ENCODE measurements around the gene SNTG2. TPM values are rescaled to one million over a fixed set of nuclear protein-coding genes. Genes with fewer than 3 reads are reported as not detected.
"Not testable (repeated sequence)": the region's sequence is repeated elsewhere in the genome, so short reads cannot be mapped to it uniquely, and the experiment has no call there.

The SNTG2 gene
- total and polyA plus RNA-seq, 4 donors: 4.5 to 7.0 TPM; not detected in 2

GRCh38 chr2:1374287-1374686 lies 423.6 kb downstream of the SNTG2 start:
- Histone ChIP-seq H3K27me3 (ENCODE audit: control insufficient read depth in 1 of 2, insufficient read depth in 2 of 2, low read length in 1 of 2) (peaks cover 0 to 2% of the 10 kb centered on the region in 2 donors), H3K36me3 (ENCODE audit: control insufficient read depth in 1 of 2, insufficient read depth in 2 of 2, low read length in 1 of 2) (no peaks in the 10 kb centered on the region), H3K9me3 (ENCODE audit: control insufficient read depth, low read length) (no peaks in the 10 kb centered on the region), H3K4me3 (ENCODE audit: low read length in 2 of 2) (no peak overlapping the region), H3K4me1 (ENCODE audit: control insufficient read depth in 1 of 2, insufficient read depth in 2 of 2, low read length in 2 of 2) (no peaks in the 10 kb centered on the region), H3K27ac (ENCODE audit: low read depth in 1 of 2, low read length in 2 of 2) (no peak overlapping the region)
- WGBS, 2 donors: 80 to 84% methylated on average over 11 of the region's 11 CpGs
- intact Hi-C loops (cut with DNase I): no loop called here
- ATAC-seq (ENCODE audit: low FRiP score) (no peak), DNase-seq (no peak)

- intact Hi-C loops (cut with DNase I): no loop called here
- WGBS, 2 donors: 86 to 87% methylated on average over 14 of the region's 14 CpGs
Observed at GRCh38 chr2:1375794-1376193, 425.1 kb downstream of the SNTG2 start.

GRCh38 chr2:1377473-1377872 lies 426.8 kb downstream of the SNTG2 start:
- no peaks in the 10 kb centered on the region for H3K4me1 ChIP-seq (ENCODE audit: control insufficient read depth in 1 of 2, insufficient read depth in 2 of 2, low read length in 2 of 2)
- H3K36me3 ChIP-seq (ENCODE audit: control insufficient read depth in 1 of 2, insufficient read depth in 2 of 2, low read length in 1 of 2): no peaks in the 10 kb centered on the region
- H3K27me3 ChIP-seq (ENCODE audit: control insufficient read depth in 1 of 2, insufficient read depth in 2 of 2, low read length in 1 of 2): peaks cover 0 to 2% of the 10 kb centered on the region in 2 donors
- intact Hi-C loops (cut with DNase I): no loop called here
- no peak overlapping the region for H3K27ac ChIP-seq (ENCODE audit: low read depth in 1 of 2, low read length in 2 of 2)
- H3K9me3 ChIP-seq (ENCODE audit: control insufficient read depth, low read length): no peaks in the 10 kb centered on the region
- no peak overlapping the region for H3K4me3 ChIP-seq (ENCODE audit: low read length in 2 of 2)
- DNase-seq (no peak), ATAC-seq (ENCODE audit: low FRiP score) (no peak)
- whole genome bisulfite sequencing, 2 donors: 79 to 82% methylated on average over 6 of the region's 6 CpGs

More at GRCh38 chr2:1375794-1376193, 425.1 kb downstream of the SNTG2 start:
- H3K36me3 ChIP-seq (ENCODE audit: control insufficient read depth in 1 of 2, insufficient read depth in 2 of 2, low read length in 1 of 2): no peaks in the 10 kb centered on the region
- H3K27ac ChIP-seq (ENCODE audit: low read depth in 1 of 2, low read length in 2 of 2): no peak overlapping the region
- H3K9me3 ChIP-seq (ENCODE audit: control insufficient read depth, low read length): no peaks in the 10 kb centered on the region
- ATAC-seq (ENCODE audit: low FRiP score) (no peak), DNase-seq (no peak)
- peaks cover 0 to 2% of the 10 kb centered on the region in 2 donors for H3K27me3 ChIP-seq (ENCODE audit: control insufficient read depth in 1 of 2, insufficient read depth in 2 of 2, low read length in 1 of 2)
- no peak overlapping the region for H3K4me3 ChIP-seq (ENCODE audit: low read length in 2 of 2)
- no peaks in the 10 kb centered on the region for H3K4me1 ChIP-seq (ENCODE audit: control insufficient read depth in 1 of 2, insufficient read depth in 2 of 2, low read length in 2 of 2)

GRCh38 chr2:1378456-1379150 lies 428.0 kb downstream of the SNTG2 start:
- intact Hi-C loops (cut with DNase I): no loop called here
- peaks cover 0 to 2% of the 10 kb centered on the region in 2 donors for H3K27me3 ChIP-seq (ENCODE audit: control insufficient read depth in 1 of 2, insufficient read depth in 2 of 2, low read length in 1 of 2)
- no peak overlapping the region for H3K4me3 ChIP-seq (ENCODE audit: low read length in 2 of 2)
- H3K27ac ChIP-seq (ENCODE audit: low read depth in 1 of 2, low read length in 2 of 2): no peak overlapping the region
- no peaks in the 10 kb centered on the region for H3K4me1 ChIP-seq (ENCODE audit: control insufficient read depth in 1 of 2, insufficient read depth in 2 of 2, low read length in 2 of 2)
- no peak for DNase-seq
- H3K9me3 ChIP-seq (ENCODE audit: control insufficient read depth, low read length): no peaks in the 10 kb centered on the region
- 75 to 81% methylated on average over 17 of the region's 17 CpGs for WGBS, 2 donors
- no peaks in the 10 kb centered on the region for H3K36me3 ChIP-seq (ENCODE audit: control insufficient read depth in 1 of 2, insufficient read depth in 2 of 2, low read length in 1 of 2)
- ATAC-seq (ENCODE audit: low FRiP score): no peak

GRCh38 chr2:1381644-1382043 lies 431.0 kb downstream of the SNTG2 start:
- no peak overlapping the region for H3K4me3 ChIP-seq (ENCODE audit: low read length in 2 of 2)
- intact Hi-C loops (cut with DNase I): no loop called here
- H3K4me1 ChIP-seq (ENCODE audit: control insufficient read depth in 1 of 2, insufficient read depth in 2 of 2, low read length in 2 of 2): no peaks in the 10 kb centered on the region
- H3K9me3 ChIP-seq (ENCODE audit: control insufficient read depth, low read length): no peaks in the 10 kb centered on the region
- WGBS, 2 donors: 78 to 79% methylated on average over 3 of the region's 3 CpGs
- no peak for DNase-seq
- no peak overlapping the region for H3K27ac ChIP-seq (ENCODE audit: low read depth in 1 of 2, low read length in 2 of 2)
- H3K27me3 ChIP-seq (ENCODE audit: control insufficient read depth in 1 of 2, insufficient read depth in 2 of 2, low read length in 1 of 2): no peaks in the 10 kb centered on the region
- no peak for ATAC-seq (ENCODE audit: low FRiP score)
- no peaks in the 10 kb centered on the region for H3K36me3 ChIP-seq (ENCODE audit: control insufficient read depth in 1 of 2, insufficient read depth in 2 of 2, low read length in 1 of 2)

GRCh38 chr2:1387954-1388725 lies 437.5 kb downstream of the SNTG2 start:
- H3K4me3 ChIP-seq (ENCODE audit: low read length in 2 of 2); intact Hi-C loops (cut with DNase I): not testable (repeated sequence)
- WGBS, 2 donors: 69 to 79% methylated on average over 17 to 18 of the region's 18 CpGs

GRCh38 chr2:1390118-1390517 lies 439.5 kb downstream of the SNTG2 start:
- H3K4me1 ChIP-seq (ENCODE audit: control insufficient read depth in 1 of 2, insufficient read depth in 2 of 2, low read length in 2 of 2); ATAC-seq (ENCODE audit: low FRiP score); intact Hi-C loops (cut with DNase I); DNase-seq; H3K9me3 ChIP-seq (ENCODE audit: control insufficient read depth, low read length); H3K27ac ChIP-seq (ENCODE audit: low read depth in 1 of 2, low read length in 2 of 2); H3K27me3 ChIP-seq (ENCODE audit: control insufficient read depth in 1 of 2, insufficient read depth in 2 of 2, low read length in 1 of 2); H3K36me3 ChIP-seq (ENCODE audit: control insufficient read depth in 1 of 2, insufficient read depth in 2 of 2, low read length in 1 of 2); H3K4me3 ChIP-seq (ENCODE audit: low read length in 2 of 2): not testable (repeated sequence)
- WGBS, 2 donors: 80 to 83% methylated on average over 6 of the region's 6 CpGs

More at GRCh38 chr2:1387954-1388725, 437.5 kb downstream of the SNTG2 start:
- not testable (repeated sequence) for H3K9me3 ChIP-seq (ENCODE audit: control insufficient read depth, low read length); H3K27me3 ChIP-seq (ENCODE audit: control insufficient read depth in 1 of 2, insufficient read depth in 2 of 2, low read length in 1 of 2); H3K36me3 ChIP-seq (ENCODE audit: control insufficient read depth in 1 of 2, insufficient read depth in 2 of 2, low read length in 1 of 2); H3K4me1 ChIP-seq (ENCODE audit: control insufficient read depth in 1 of 2, insufficient read depth in 2 of 2, low read length in 2 of 2); ATAC-seq (ENCODE audit: low FRiP score); DNase-seq; H3K27ac ChIP-seq (ENCODE audit: low read depth in 1 of 2, low read length in 2 of 2)

- H3K27ac ChIP-seq (ENCODE audit: low read depth in 1 of 2, low read length in 2 of 2): no peak overlapping the region
- H3K4me1 ChIP-seq (ENCODE audit: control insufficient read depth in 1 of 2, insufficient read depth in 2 of 2, low read length in 2 of 2): no peaks in the 10 kb centered on the region
- ATAC-seq (ENCODE audit: low FRiP score) (no peak), DNase-seq (no peak)
- H3K4me3 ChIP-seq (ENCODE audit: low read length in 2 of 2): no peak overlapping the region
- intact Hi-C loops (cut with DNase I): no loop called here
- H3K9me3 ChIP-seq (ENCODE audit: control insufficient read depth, low read length): no peaks in the 10 kb centered on the region
- H3K36me3 ChIP-seq (ENCODE audit: control insufficient read depth in 1 of 2, insufficient read depth in 2 of 2, low read length in 1 of 2): no peaks in the 10 kb centered on the region
- no peaks in the 10 kb centered on the region for H3K27me3 ChIP-seq (ENCODE audit: control insufficient read depth in 1 of 2, insufficient read depth in 2 of 2, low read length in 1 of 2)
- 75 to 80% methylated on average over 2 of the region's 2 CpGs for WGBS, 2 donors
Observed at GRCh38 chr2:1393321-1393720, 442.7 kb downstream of the SNTG2 start.
